Nephron progenitor cell (in vitro differentiated cells): ENCODE measurements around the gene KCNE2.

Experiments
- DNase-seq: peaks from one replicate; pipeline ENCODE4 v3.0.0; 2021
- H3K27ac Mint-ChIP-seq: 2 replicates; pipeline ENCODE4 v1.8.0; 2021; ENCODE audit warnings: mild to moderate bottlenecking, moderate library complexity, mixed read lengths
- H3K27me3 Mint-ChIP-seq: 2 replicates; pipeline ENCODE4 v1.8.0; 2021; ENCODE audit warnings: mild to moderate bottlenecking, low read depth, mixed read lengths; ENCODE audit not compliant: poor library complexity
- H3K36me3 Mint-ChIP-seq: 2 replicates; pipeline ENCODE4 v1.8.0; 2021; ENCODE audit warnings: low read depth, mixed read lengths
- H3K4me1 Mint-ChIP-seq: 2 replicates; pipeline ENCODE4 v1.8.0; 2021; ENCODE audit warnings: mixed read lengths
- H3K4me3 Mint-ChIP-seq: 2 replicates; pipeline ENCODE4 v1.8.0; 2021; ENCODE audit warnings: mild to moderate bottlenecking, moderate library complexity, mixed read lengths
- H3K9me3 Mint-ChIP-seq: 2 replicates; pipeline ENCODE4 v1.8.0; 2021; ENCODE audit warnings: mild to moderate bottlenecking, moderate library complexity, mixed read lengths
- CTCF ChIP-seq: fragments of 200-600 bp; sonication (generic); IDR thresholded peaks from 2 replicates; pipeline ENCODE4 v1.5.0; 2021; ENCODE audit warnings: antibody characterized with exemption

KCNE2 gene

GRCh38 chr21:34355570-34355969, 8.2 kb upstream of the KCNE2 start:
- Mint-ChIP-seq H3K9me3 (peaks cover 31% of the 10 kb centered on the region), H3K27me3 (peaks cover 17% of the 10 kb centered on the region), H3K36me3 (peaks cover 9% of the 10 kb centered on the region), H3K4me3 (no peak overlapping the region), H3K4me1 (no peaks in the 10 kb centered on the region), H3K27ac (no peak overlapping the region)
- TF ChIP-seq CTCF: no peak
- no peak for DNase-seq

- Mint-ChIP-seq H3K27ac (no peak overlapping the region), H3K36me3 (peaks cover 9% of the 10 kb centered on the region), H3K4me3 (no peak overlapping the region), H3K27me3 (peaks cover 17% of the 10 kb centered on the region), H3K4me1 (peaks cover 7% of the 10 kb centered on the region), H3K9me3 (peaks cover 31% of the 10 kb centered on the region)
- DNase-seq: no peak
- no peak for TF ChIP-seq CTCF
These were observed 5.9 kb upstream of the KCNE2 start for GRCh38 chr21:34357889-34358288.

- H3K36me3 Mint-ChIP-seq: peaks cover 9% of the 10 kb centered on the region
- H3K9me3 Mint-ChIP-seq: peaks cover 31% of the 10 kb centered on the region
- no peak overlapping the region for H3K27ac Mint-ChIP-seq
- H3K4me3 Mint-ChIP-seq: no peak overlapping the region
- H3K4me1 Mint-ChIP-seq: peaks cover 7% of the 10 kb centered on the region
- DNase-seq: no peak
- peaks cover 15% of the 10 kb centered on the region for H3K27me3 Mint-ChIP-seq
- no peak for TF ChIP-seq CTCF
These were observed 4.9 kb upstream of the KCNE2 start for GRCh38 chr21:34358866-34359265.

- Mint-ChIP-seq H3K4me3 (no peak overlapping the region), H3K27me3 (peaks cover under 1% of the 10 kb centered on the region), H3K36me3 (peaks cover 9% of the 10 kb centered on the region), H3K27ac (no peak overlapping the region), H3K9me3 (peaks cover 31% of the 10 kb centered on the region), H3K4me1 (peaks cover 7% of the 10 kb centered on the region)
- no peak for TF ChIP-seq CTCF
- no peak for DNase-seq
These were observed 3.1 kb upstream of the KCNE2 start for GRCh38 chr21:34360488-34361241.

- Mint-ChIP-seq H3K4me1 (peaks cover 7% of the 10 kb centered on the region), H3K27me3 (no peaks in the 10 kb centered on the region), H3K27ac (no peak overlapping the region), H3K9me3 (peaks cover 27% of the 10 kb centered on the region), H3K36me3 (peaks cover 5% of the 10 kb centered on the region), H3K4me3 (no peak overlapping the region)
- TF ChIP-seq CTCF: peak; percentile 7
- no peak for DNase-seq
These were observed 1.7 kb upstream of the KCNE2 start for GRCh38 chr21:34362136-34362444.

- DNase-seq: no peak
- H3K27ac Mint-ChIP-seq: no peak overlapping the region
- no peak for TF ChIP-seq CTCF
- H3K9me3 Mint-ChIP-seq: peaks cover 21% of the 10 kb centered on the region
- H3K4me1 Mint-ChIP-seq: peaks cover 7% of the 10 kb centered on the region
- peaks cover 5% of the 10 kb centered on the region for H3K36me3 Mint-ChIP-seq
- no peak overlapping the region for H3K4me3 Mint-ChIP-seq
- no peaks in the 10 kb centered on the region for H3K27me3 Mint-ChIP-seq
These were observed 1.1 kb upstream of the KCNE2 start for GRCh38 chr21:34362670-34363069.
